ENCODE results near the gene PHKA1. TPM values are rescaled to one million over a fixed set of nuclear protein-coding genes. Genes with fewer than 3 reads are reported as not detected.

Gene PHKA1
- total RNA-seq, 1 donor: 4.7 TPM

DNA sequence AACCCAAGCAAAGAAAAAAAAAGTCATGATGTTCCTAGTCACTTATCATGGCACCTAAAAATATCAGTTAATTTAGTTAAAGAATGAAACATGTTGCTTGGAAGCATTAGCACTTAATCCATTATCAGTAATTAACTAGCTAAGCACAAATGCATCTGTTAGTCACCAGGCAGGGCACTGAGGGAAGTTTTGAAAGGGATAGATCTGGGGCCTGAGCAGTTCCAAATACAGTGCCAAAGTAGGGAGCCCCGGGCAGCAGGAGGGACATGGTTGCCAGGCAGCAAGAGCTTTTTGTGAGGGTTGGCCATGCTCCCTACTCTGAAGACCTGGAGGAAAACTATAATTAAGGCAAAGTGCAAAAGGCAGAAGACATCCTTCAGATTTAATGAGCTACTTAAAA, 62.0 kb downstream of the PHKA1 start:
- Histone ChIP-seq H3K27ac (ENCODE audit: low read depth, low read length) (no peak overlapping the region), H3K4me3 (ENCODE audit: insufficient read depth, low read length) (no peak overlapping the region), H2AFZ (ENCODE audit: low read length) (no peak overlapping the region), H3K4me1 (ENCODE audit: insufficient read depth, low read length) (no peaks in the 10 kb centered on the region), H3K36me3 (ENCODE audit: insufficient read depth, low read length) (no peaks in the 10 kb centered on the region), H3K79me2 (ENCODE audit: insufficient read depth, low read length) (no peaks in the 10 kb centered on the region), H3K9me3 (ENCODE audit: low read depth, low read length) (no peaks in the 10 kb centered on the region), H4K20me1 (ENCODE audit: insufficient read depth, low read length) (no peaks in the 10 kb centered on the region), H3K4me2 (ENCODE audit: insufficient read depth, low read length) (no peak overlapping the region), H3K27me3 (ENCODE audit: insufficient read depth, low read length) (peaks cover 7% of the 10 kb centered on the region)
- TF ChIP-seq, protein P1, sequence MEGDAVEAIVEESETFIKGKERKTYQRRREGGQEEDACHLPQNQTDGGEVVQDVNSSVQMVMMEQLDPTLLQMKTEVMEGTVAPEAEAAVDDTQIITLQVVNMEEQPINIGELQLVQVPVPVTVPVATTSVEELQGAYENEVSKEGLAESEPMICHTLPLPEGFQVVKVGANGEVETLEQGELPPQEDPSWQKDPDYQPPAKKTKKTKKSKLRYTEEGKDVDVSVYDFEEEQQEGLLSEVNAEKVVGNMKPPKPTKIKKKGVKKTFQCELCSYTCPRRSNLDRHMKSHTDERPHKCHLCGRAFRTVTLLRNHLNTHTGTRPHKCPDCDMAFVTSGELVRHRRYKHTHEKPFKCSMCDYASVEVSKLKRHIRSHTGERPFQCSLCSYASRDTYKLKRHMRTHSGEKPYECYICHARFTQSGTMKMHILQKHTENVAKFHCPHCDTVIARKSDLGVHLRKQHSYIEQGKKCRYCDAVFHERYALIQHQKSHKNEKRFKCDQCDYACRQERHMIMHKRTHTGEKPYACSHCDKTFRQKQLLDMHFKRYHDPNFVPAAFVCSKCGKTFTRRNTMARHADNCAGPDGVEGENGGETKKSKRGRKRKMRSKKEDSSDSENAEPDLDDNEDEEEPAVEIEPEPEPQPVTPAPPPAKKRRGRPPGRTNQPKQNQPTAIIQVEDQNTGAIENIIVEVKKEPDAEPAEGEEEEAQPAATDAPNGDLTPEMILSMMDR (IDR thresholded peaks at IDR 0.05; ENCODE audit: extremely low read depth, low read depth, low read length): no peak
- no peak for DNase-seq (ENCODE audit: insufficient read length, low spot score, missing footprints)

DNA sequence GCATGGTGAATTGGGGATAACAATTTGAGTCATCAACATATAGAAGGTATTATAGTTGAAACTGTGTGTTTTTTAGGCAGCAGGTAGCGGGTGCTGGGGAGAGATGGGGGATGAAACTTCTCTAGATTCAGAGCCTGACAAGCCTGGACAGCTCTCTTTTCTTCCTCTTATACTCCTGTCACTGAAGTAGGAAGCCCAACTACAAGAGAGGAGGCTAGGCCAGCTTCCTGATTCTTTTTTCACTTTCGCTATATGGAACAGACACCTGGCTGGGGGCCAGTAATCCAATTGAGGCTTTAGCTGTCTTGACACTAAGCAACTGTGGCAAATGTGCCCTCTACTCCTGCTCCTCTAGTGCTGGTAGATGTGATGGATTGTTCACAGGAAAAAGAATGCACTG, 69.2 kb downstream of the PHKA1 start:
- H2AFZ ChIP-seq (ENCODE audit: low read length): no peak overlapping the region
- H3K27ac ChIP-seq (ENCODE audit: low read depth, low read length): no peak overlapping the region
- no peaks in the 10 kb centered on the region for H4K20me1 ChIP-seq (ENCODE audit: insufficient read depth, low read length)
- no peak for DNase-seq (ENCODE audit: insufficient read length, low spot score, missing footprints)
- no peak overlapping the region for H3K4me3 ChIP-seq (ENCODE audit: insufficient read depth, low read length)
- TF ChIP-seq, protein P1 (IDR thresholded peaks at IDR 0.05; ENCODE audit: extremely low read depth, low read depth, low read length): no peak
- no peaks in the 10 kb centered on the region for H3K9me3 ChIP-seq (ENCODE audit: low read depth, low read length)
- H3K27me3 ChIP-seq (ENCODE audit: insufficient read depth, low read length): peaks cover 12% of the 10 kb centered on the region
- no peaks in the 10 kb centered on the region for H3K79me2 ChIP-seq (ENCODE audit: insufficient read depth, low read length)
- no peak overlapping the region for H3K4me2 ChIP-seq (ENCODE audit: insufficient read depth, low read length)
- no peaks in the 10 kb centered on the region for H3K36me3 ChIP-seq (ENCODE audit: insufficient read depth, low read length)
- no peaks in the 10 kb centered on the region for H3K4me1 ChIP-seq (ENCODE audit: insufficient read depth, low read length)

DNA sequence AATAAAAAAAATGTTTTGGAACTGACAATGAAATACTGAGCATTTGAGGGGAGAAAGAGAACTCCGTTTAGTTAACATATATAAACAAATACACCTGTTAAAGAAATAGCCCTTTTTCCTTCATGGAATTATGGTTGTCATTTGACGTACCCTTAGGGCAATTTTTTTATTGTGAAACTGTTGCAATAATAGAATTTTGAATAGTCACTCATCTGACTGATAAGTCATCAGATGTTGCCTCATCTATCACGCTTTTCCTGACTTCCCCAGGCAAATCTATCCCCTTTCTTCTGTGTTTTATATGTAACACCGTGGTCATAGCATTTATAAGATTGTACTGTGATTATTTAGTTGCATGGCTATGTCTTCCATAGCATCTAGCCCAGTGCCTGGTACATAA, 72.5 kb downstream of the PHKA1 start:
- no peaks in the 10 kb centered on the region for H3K9me3 ChIP-seq (ENCODE audit: low read depth, low read length)
- TF ChIP-seq, protein P1 (IDR thresholded peaks at IDR 0.05; ENCODE audit: extremely low read depth, low read depth, low read length): no peak
- no peak overlapping the region for H2AFZ ChIP-seq (ENCODE audit: low read length)
- peaks cover 3% of the 10 kb centered on the region for H3K27me3 ChIP-seq (ENCODE audit: insufficient read depth, low read length)
- no peak overlapping the region for H3K27ac ChIP-seq (ENCODE audit: low read depth, low read length)
- DNase-seq (ENCODE audit: insufficient read length, low spot score, missing footprints): no peak
- no peak overlapping the region for H3K4me2 ChIP-seq (ENCODE audit: insufficient read depth, low read length)
- no peaks in the 10 kb centered on the region for H3K79me2 ChIP-seq (ENCODE audit: insufficient read depth, low read length)
- no peaks in the 10 kb centered on the region for H3K4me1 ChIP-seq (ENCODE audit: insufficient read depth, low read length)
- no peaks in the 10 kb centered on the region for H3K36me3 ChIP-seq (ENCODE audit: insufficient read depth, low read length)
- no peaks in the 10 kb centered on the region for H4K20me1 ChIP-seq (ENCODE audit: insufficient read depth, low read length)
- no peak overlapping the region for H3K4me3 ChIP-seq (ENCODE audit: insufficient read depth, low read length)

DNA sequence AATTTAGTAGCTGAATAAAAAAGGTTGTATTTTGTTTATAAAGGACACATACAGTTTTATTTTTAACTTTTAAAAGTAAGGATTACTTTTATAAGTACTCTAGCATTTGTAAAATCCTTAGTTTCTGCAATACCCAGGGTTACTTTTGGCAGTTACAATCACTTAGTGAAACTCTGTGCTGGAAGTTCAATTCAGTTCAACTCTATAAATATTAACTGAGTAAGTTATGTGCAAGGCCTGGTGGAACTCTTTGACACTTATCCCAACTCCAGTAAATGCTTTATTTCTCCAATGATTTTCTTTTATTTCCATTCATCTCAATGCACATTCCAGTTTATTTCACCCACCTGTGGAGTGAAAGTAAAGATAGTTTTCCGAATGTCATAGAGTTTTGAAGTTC, 78.2 kb downstream of the PHKA1 start:
- no peak overlapping the region for H3K27ac ChIP-seq (ENCODE audit: low read depth, low read length)
- no peak overlapping the region for H3K4me3 ChIP-seq (ENCODE audit: insufficient read depth, low read length)
- H3K27me3 ChIP-seq (ENCODE audit: insufficient read depth, low read length): no peaks in the 10 kb centered on the region
- no peaks in the 10 kb centered on the region for H3K36me3 ChIP-seq (ENCODE audit: insufficient read depth, low read length)
- H3K4me2 ChIP-seq (ENCODE audit: insufficient read depth, low read length): no peak overlapping the region
- H3K4me1 ChIP-seq (ENCODE audit: insufficient read depth, low read length): no peaks in the 10 kb centered on the region
- H3K79me2 ChIP-seq (ENCODE audit: insufficient read depth, low read length): no peaks in the 10 kb centered on the region
- DNase-seq (ENCODE audit: insufficient read length, low spot score, missing footprints): no peak
- no peaks in the 10 kb centered on the region for H3K9me3 ChIP-seq (ENCODE audit: low read depth, low read length)
- TF ChIP-seq, protein P1 (IDR thresholded peaks at IDR 0.05; ENCODE audit: extremely low read depth, low read depth, low read length): no peak
- H2AFZ ChIP-seq (ENCODE audit: low read length): no peak overlapping the region
- H4K20me1 ChIP-seq (ENCODE audit: insufficient read depth, low read length): no peaks in the 10 kb centered on the region
